Trophoblast cell (in vitro differentiated cells and primary cell): Measurements from ENCODE around the gene C1D.

ENCODE experiments used
- DNase-seq, 2 donors: peaks; one replicate each; pipeline ENCODE4 v3.0.0-alpha.2; 2016
- H2AFZ ChIP-seq: 2 replicates; pipeline ENCODE4 v1.6.1; 2013; ENCODE audit warnings: low read length, moderate library complexity, mild to moderate bottlenecking; ENCODE audit not compliant: insufficient read depth, poor library complexity
- H2AK5ac ChIP-seq: 2 replicates; pipeline ENCODE4 v1.6.1; 2013; ENCODE audit warnings: mild to moderate bottlenecking, low read length
- H2BK120ac ChIP-seq: 2 replicates; pipeline ENCODE4 v1.6.1; 2013; ENCODE audit warnings: low read length, mild to moderate bottlenecking, moderate library complexity; ENCODE audit not compliant: insufficient read depth, poor library complexity
- H2BK12ac ChIP-seq: 2 replicates; pipeline ENCODE4 v1.6.1; 2013; ENCODE audit warnings: mild to moderate bottlenecking, low read length, moderate library complexity
- H2BK5ac ChIP-seq: 2 replicates; pipeline ENCODE4 v1.6.1; 2013; ENCODE audit warnings: low read length, low read depth, moderate library complexity, mild to moderate bottlenecking; ENCODE audit not compliant: poor library complexity
- H3K14ac ChIP-seq: 2 replicates; pipeline ENCODE4 v1.6.1; 2013; ENCODE audit warnings: mild to moderate bottlenecking, low read length
- H3K18ac ChIP-seq: 2 replicates; pipeline ENCODE4 v1.6.1; 2013; ENCODE audit warnings: mild to moderate bottlenecking, low read length
- H3K23ac ChIP-seq: 2 replicates; pipeline ENCODE4 v1.6.1; 2013; ENCODE audit warnings: low read length
- H3K27ac ChIP-seq: 2 replicates; pipeline ENCODE4 v1.5.1; 2013; ENCODE audit warnings: low read depth, mild to moderate bottlenecking, inconsistent platforms, low read length, moderate library complexity
- H3K27me3 ChIP-seq: 2 replicates; pipeline ENCODE4 v1.6.1; 2013; ENCODE audit warnings: inconsistent platforms, mild to moderate bottlenecking, low read length, moderate library complexity; ENCODE audit not compliant: insufficient read depth
- H3K36me3 ChIP-seq, 2 experiments: 1 replicate in 1 of 2; 2 replicates in 1 of 2; pipeline ENCODE4 v1.6.1; 2013; ENCODE audit warnings: low read length in 2 of 2, mild to moderate bottlenecking in 2 of 2, moderate library complexity in 1 of 2; ENCODE audit not compliant: insufficient read depth in 2 of 2, control insufficient read depth in 1 of 2
- H3K4ac ChIP-seq: 2 replicates; pipeline ENCODE4 v1.6.1; 2013; ENCODE audit warnings: low read depth, mild to moderate bottlenecking, low read length, moderate library complexity
- H3K4me1 ChIP-seq, 2 experiments: 1 replicate in 1 of 2; 2 replicates in 1 of 2; pipeline ENCODE4 v1.6.1; 2013; ENCODE audit warnings: low read length in 2 of 2, mild to moderate bottlenecking in 2 of 2, moderate library complexity in 1 of 2; ENCODE audit not compliant: insufficient read depth in 2 of 2, control insufficient read depth in 1 of 2
- H3K4me2 ChIP-seq: 2 replicates; pipeline ENCODE4 v1.6.1; 2013; ENCODE audit warnings: inconsistent platforms, mild to moderate bottlenecking, low read length, moderate library complexity
- H3K4me3 ChIP-seq: 2 replicates; pipeline ENCODE4 v1.5.1; 2013; ENCODE audit warnings: mild to moderate bottlenecking, low read depth, low read length, inconsistent platforms
- H3K79me1 ChIP-seq: one replicate; pipeline ENCODE4 v1.6.1; 2013; ENCODE audit warnings: low read length
- H3K79me2 ChIP-seq: 2 replicates; pipeline ENCODE4 v1.6.1; 2013; ENCODE audit warnings: low read length, mild to moderate bottlenecking; ENCODE audit not compliant: control insufficient read depth, insufficient read depth, poor library complexity
- H3K9ac ChIP-seq: 2 replicates; pipeline ENCODE4 v1.6.1; 2013; ENCODE audit warnings: mild to moderate bottlenecking, low read length
- H3K9me3 ChIP-seq: 2 replicates; pipeline ENCODE4 v1.6.1; 2013; ENCODE audit warnings: low read depth, mild to moderate bottlenecking, control low read depth, inconsistent platforms, low read length; ENCODE audit not compliant: insufficient read depth
- H4K12ac ChIP-seq: 2 replicates; pipeline ENCODE4 v1.6.1; 2013; ENCODE audit warnings: low read depth, mild to moderate bottlenecking, low read length, moderate library complexity
- H4K8ac ChIP-seq: 2 replicates; pipeline ENCODE4 v1.6.1; 2013; ENCODE audit warnings: low read depth, mild to moderate bottlenecking, low read length, moderate library complexity
- H4K91ac ChIP-seq: one replicate; pipeline ENCODE4 v1.6.1; 2013; ENCODE audit warnings: low read depth, mild to moderate bottlenecking, low read length, moderate library complexity
- WGBS: extraction: QIAGEN DNeasy Blood & Tissue Kit; methylation state at CpG from one replicate; pipeline ENCODE4 v1.1.7; 2013; ENCODE audit warnings: missing lambda C conversion rate; ENCODE audit not compliant: insufficient read length, insufficient coverage; ENCODE audit errors: extremely low coverage; 5-methylcytosine and 5-hydroxymethylcytosine counted together

The C1D gene

GRCh38 chr2:68104111-68104835 is 41.5 kb upstream of the C1D start:
- Histone ChIP-seq H2BK5ac (no peak overlapping the region), H2AK5ac (no peak overlapping the region), H3K23ac (no peak overlapping the region), H3K4me3 (no peak overlapping the region), H3K36me3 (no peaks in the 10 kb centered on the region), H2BK12ac (no peak overlapping the region), H3K27ac (no peak overlapping the region), H3K18ac (no peak overlapping the region), H2AFZ (no peak overlapping the region), H4K91ac (no peak overlapping the region), H3K27me3 (no peaks in the 10 kb centered on the region), H3K79me1 (no peaks in the 10 kb centered on the region), H3K79me2 (no peaks in the 10 kb centered on the region), H3K14ac (no peak overlapping the region), H3K9me3 (no peaks in the 10 kb centered on the region), H2BK120ac (no peak overlapping the region), H3K9ac (no peak overlapping the region), H3K4me1 (no peaks in the 10 kb centered on the region), H3K4me2 (no peak overlapping the region), H4K8ac (no peak overlapping the region), H4K12ac (no peak overlapping the region), H3K4ac (no peak overlapping the region)
- no CpG with 5 or more reads among the region's 4 CpGs for WGBS
- DNase-seq = no peak

DNA sequence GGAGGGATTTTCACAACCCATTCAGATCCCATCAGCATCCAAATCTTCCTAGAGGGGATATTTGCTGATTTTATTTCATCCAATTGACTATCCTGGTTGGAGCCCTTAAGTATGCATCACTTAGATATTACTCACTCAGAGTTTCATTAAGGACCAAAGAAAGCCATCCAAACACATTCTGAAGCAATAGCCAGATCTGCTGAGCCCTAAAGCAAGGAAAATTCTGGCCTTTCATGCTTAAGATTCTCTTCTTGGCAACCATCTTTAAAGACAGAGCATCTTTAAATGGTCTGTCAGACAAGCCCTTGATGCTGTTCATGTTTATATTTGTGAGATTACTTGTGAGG is 40.9 kb upstream of the C1D start:
- Histone ChIP-seq H3K4me1 (no peaks in the 10 kb centered on the region), H2BK12ac (no peak overlapping the region), H3K9me3 (no peaks in the 10 kb centered on the region), H3K27ac (no peak overlapping the region), H4K91ac (no peak overlapping the region), H3K4me2 (no peak overlapping the region), H3K79me1 (no peaks in the 10 kb centered on the region), H3K14ac (no peak overlapping the region), H3K36me3 (no peaks in the 10 kb centered on the region), H2AFZ (no peak overlapping the region), H3K79me2 (no peaks in the 10 kb centered on the region), H4K12ac (no peak overlapping the region), H2BK5ac (no peak overlapping the region), H4K8ac (no peak overlapping the region), H2BK120ac (no peak overlapping the region), H3K18ac (no peak overlapping the region), H2AK5ac (no peak overlapping the region), H3K9ac (no peak overlapping the region), H3K23ac (no peak overlapping the region), H3K27me3 (no peaks in the 10 kb centered on the region), H3K4ac (no peak overlapping the region), H3K4me3 (no peak overlapping the region)
- no peak for DNase-seq

DNA sequence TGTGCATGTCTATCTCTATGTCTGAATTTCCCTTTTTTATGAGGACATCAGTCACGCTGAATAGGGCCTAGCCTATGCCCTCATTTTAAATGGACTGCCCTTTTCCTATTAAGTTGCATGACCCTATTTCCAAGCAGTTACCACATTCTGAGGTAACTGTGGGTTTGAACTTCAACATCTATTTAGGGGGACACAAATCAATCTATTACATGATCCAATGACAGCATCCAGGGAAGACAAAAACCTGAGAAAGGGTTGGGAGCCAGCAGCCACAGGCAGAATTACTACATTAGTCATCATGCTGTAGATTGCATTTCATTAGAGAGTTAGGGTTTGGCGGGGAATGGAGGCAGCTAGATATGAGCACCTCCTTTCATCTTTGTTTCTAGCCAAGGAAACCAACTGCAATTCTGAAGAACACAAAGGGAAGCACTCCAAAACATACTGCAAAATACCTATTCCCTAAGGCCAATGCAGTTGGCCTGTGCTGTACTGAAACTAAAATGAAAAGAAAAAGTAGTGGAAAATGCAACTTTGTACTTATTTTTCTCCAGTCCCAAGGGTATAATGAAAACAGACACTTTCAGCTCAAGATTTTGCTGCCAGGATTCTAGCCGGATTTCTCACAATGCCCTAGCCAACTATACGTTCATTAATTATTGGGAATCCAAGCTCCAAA is 40.4 kb upstream of the C1D start:
- H4K91ac ChIP-seq = no peak overlapping the region
- H3K27me3 ChIP-seq = no peaks in the 10 kb centered on the region
- H2BK120ac ChIP-seq = no peak overlapping the region
- no peak overlapping the region for H3K4ac ChIP-seq
- no CpG with 5 or more reads among the region's 4 CpGs for WGBS
- H2AK5ac ChIP-seq = no peak overlapping the region
- no peak for DNase-seq
- no peak overlapping the region for H2BK12ac ChIP-seq
- no peaks in the 10 kb centered on the region for H3K36me3 ChIP-seq
- no peak overlapping the region for H2AFZ ChIP-seq
- H3K27ac ChIP-seq = no peak overlapping the region
- H3K4me2 ChIP-seq = no peak overlapping the region
- no peak overlapping the region for H2BK5ac ChIP-seq
- H4K12ac ChIP-seq = no peak overlapping the region
- no peak overlapping the region for H3K4me3 ChIP-seq
- H3K9ac ChIP-seq = no peak overlapping the region
- H3K23ac ChIP-seq = no peak overlapping the region
- H3K79me2 ChIP-seq = no peaks in the 10 kb centered on the region
- no peaks in the 10 kb centered on the region for H3K9me3 ChIP-seq
- no peak overlapping the region for H4K8ac ChIP-seq
- no peaks in the 10 kb centered on the region for H3K4me1 ChIP-seq
- no peak overlapping the region for H3K18ac ChIP-seq
- no peak overlapping the region for H3K14ac ChIP-seq
- no peaks in the 10 kb centered on the region for H3K79me1 ChIP-seq

DNA sequence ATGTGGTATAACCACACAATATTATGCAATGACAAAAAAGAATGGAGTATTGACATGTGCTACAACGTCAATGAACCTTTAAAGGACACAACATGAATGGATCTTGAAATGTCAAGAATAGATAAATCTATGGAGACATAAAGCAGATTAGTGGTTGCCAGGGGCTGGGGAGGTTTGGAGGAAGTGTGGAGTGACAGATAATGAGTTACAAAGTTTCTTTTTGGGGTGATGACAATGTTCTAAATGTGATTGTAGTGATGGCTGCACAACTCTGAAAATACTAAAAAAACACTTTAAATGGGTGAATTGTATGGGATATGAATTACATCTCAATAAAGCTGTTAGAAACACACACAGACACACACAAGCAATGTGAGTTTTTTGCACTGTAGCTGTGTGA is 37.4 kb upstream of the C1D start:
- H2BK5ac ChIP-seq = no peak overlapping the region
- no peak for DNase-seq

More for the DNA sequence above, 37.4 kb upstream of the C1D start:
- Histone ChIP-seq H2BK120ac (no peak overlapping the region), H3K27ac (no peak overlapping the region), H3K14ac (no peak overlapping the region), H3K4me1 (no peaks in the 10 kb centered on the region), H3K9me3 (no peaks in the 10 kb centered on the region), H3K23ac (no peak overlapping the region), H2AFZ (no peak overlapping the region), H4K12ac (no peak overlapping the region), H3K79me2 (no peaks in the 10 kb centered on the region), H3K4ac (no peak overlapping the region), H3K18ac (no peak overlapping the region), H4K8ac (no peak overlapping the region), H3K27me3 (no peaks in the 10 kb centered on the region), H3K4me3 (no peak overlapping the region), H3K36me3 (no peaks in the 10 kb centered on the region), H4K91ac (no peak overlapping the region), H3K4me2 (no peak overlapping the region), H3K9ac (no peak overlapping the region), H2AK5ac (no peak overlapping the region), H3K79me1 (no peaks in the 10 kb centered on the region), H2BK12ac (no peak overlapping the region)
- WGBS = no CpG with 5 or more reads among the region's 1 CpG
